Uterus (tissue), 2 donors: Measurements from ENCODE around the gene BACH2.

ENCODE experiments used
- POLR2A ChIP-seq, 2 donors: fragments of 450-650 bp; IDR thresholded peaks; one replicate each; pipeline ENCODE4 v1.6.1; 2016; ENCODE audit warnings: antibody characterized with exemption in 2 of 2, mild to moderate bottlenecking in 1 of 2, moderate library complexity in 1 of 2
- TF ChIP-seq, protein P1 (sequence below), 4 experiments: fragments of 200-600 bp in 2 of 4; fragments of 450-650 bp in 2 of 4; sonication (generic) in 2 of 4; IDR thresholded peaks; one replicate each; pipeline ENCODE4 v1.5.1; 2016 to 2019; ENCODE audit warnings: antibody characterized with exemption in 4 of 4, mild to moderate bottlenecking in 2 of 4, moderate library complexity in 1 of 4

DNA sequence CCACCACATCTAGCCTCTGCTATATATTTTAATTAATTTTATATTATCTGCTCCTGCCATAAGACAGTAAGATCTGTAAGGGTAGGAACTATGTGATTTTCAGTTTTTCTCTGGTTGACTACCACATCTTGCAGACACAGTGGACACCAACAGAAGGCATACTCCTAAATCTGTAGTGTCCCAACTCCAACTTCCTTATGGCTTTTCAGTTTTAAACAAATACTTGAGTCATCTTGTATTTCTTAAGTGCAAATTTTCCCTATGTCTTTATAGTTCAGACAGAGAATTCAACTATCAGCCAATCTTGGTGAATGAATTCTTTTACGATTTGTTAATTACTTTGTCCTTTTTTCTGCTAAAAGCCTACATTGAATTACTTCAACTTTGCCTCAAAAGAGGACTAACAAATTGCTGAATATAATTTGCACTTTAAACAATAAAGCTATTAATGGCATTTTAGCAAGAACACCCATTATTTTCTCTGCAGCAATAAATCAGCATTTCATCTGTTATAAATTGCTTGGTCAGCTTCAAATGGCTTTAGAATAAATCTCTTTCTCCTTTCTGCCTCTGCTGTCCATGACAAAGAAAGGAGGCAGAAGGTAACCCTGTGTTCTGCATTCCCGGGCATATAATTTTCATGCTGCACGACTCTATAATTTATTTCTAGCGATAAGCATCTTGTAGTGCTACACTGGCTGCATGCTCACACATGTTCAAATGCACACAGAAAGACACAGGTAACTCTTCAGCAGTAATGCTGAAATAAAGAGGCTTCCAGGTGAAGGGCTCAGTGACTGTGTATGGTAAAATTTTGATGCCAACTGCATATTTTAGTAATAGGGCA is 144.8 kb downstream of the BACH2 start:
- TF ChIP-seq, protein P1, sequence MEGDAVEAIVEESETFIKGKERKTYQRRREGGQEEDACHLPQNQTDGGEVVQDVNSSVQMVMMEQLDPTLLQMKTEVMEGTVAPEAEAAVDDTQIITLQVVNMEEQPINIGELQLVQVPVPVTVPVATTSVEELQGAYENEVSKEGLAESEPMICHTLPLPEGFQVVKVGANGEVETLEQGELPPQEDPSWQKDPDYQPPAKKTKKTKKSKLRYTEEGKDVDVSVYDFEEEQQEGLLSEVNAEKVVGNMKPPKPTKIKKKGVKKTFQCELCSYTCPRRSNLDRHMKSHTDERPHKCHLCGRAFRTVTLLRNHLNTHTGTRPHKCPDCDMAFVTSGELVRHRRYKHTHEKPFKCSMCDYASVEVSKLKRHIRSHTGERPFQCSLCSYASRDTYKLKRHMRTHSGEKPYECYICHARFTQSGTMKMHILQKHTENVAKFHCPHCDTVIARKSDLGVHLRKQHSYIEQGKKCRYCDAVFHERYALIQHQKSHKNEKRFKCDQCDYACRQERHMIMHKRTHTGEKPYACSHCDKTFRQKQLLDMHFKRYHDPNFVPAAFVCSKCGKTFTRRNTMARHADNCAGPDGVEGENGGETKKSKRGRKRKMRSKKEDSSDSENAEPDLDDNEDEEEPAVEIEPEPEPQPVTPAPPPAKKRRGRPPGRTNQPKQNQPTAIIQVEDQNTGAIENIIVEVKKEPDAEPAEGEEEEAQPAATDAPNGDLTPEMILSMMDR (IDR thresholded peaks at IDR 0.05) = no peak
- no peak for TF ChIP-seq POLR2A (IDR thresholded peaks at IDR 0.05)
